ENCODE results near the gene C4orf54. TPM values are rescaled to one million over a fixed set of nuclear protein-coding genes. Genes with fewer than 3 reads are reported as not detected.

C4orf54 gene
- total RNA-seq, 2 donors from 2014 or later = 0.32 to 0.62 TPM

- DNase-seq (ENCODE audit: low spot score) = no peak
- Histone ChIP-seq H3K9me3 (no peaks in the 10 kb centered on the region), H3K36me3 (no peaks in the 10 kb centered on the region), H3K27me3 (replicated peaks; ENCODE audit: insufficient read depth) (no peaks in the 10 kb centered on the region), H3K4me3 (no peak overlapping the region), H3K4me1 (replicated peaks) (no peaks in the 10 kb centered on the region), H3K27ac (no peak overlapping the region)
- WGBS = 79% methylated on average over 15 of the region's 15 CpGs
- intact Hi-C loops (cut with DNase I) = loop anchor here (10.0 kb wide), 1 partner anchor 210 kb away; no protein-coding TSS in a partner anchor
- TF ChIP-seq POLR2A (IDR thresholded peaks at IDR 0.05) = no peak
- TF ChIP-seq, protein P1, sequence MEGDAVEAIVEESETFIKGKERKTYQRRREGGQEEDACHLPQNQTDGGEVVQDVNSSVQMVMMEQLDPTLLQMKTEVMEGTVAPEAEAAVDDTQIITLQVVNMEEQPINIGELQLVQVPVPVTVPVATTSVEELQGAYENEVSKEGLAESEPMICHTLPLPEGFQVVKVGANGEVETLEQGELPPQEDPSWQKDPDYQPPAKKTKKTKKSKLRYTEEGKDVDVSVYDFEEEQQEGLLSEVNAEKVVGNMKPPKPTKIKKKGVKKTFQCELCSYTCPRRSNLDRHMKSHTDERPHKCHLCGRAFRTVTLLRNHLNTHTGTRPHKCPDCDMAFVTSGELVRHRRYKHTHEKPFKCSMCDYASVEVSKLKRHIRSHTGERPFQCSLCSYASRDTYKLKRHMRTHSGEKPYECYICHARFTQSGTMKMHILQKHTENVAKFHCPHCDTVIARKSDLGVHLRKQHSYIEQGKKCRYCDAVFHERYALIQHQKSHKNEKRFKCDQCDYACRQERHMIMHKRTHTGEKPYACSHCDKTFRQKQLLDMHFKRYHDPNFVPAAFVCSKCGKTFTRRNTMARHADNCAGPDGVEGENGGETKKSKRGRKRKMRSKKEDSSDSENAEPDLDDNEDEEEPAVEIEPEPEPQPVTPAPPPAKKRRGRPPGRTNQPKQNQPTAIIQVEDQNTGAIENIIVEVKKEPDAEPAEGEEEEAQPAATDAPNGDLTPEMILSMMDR (IDR thresholded peaks at IDR 0.05) = no peak
- TF ChIP-seq POLR2AphosphoS5 (IDR thresholded peaks at IDR 0.05) = no peak
Measured at GRCh38 chr4:99654361-99654761, 3.3 kb downstream of the C4orf54 start.

DNA sequence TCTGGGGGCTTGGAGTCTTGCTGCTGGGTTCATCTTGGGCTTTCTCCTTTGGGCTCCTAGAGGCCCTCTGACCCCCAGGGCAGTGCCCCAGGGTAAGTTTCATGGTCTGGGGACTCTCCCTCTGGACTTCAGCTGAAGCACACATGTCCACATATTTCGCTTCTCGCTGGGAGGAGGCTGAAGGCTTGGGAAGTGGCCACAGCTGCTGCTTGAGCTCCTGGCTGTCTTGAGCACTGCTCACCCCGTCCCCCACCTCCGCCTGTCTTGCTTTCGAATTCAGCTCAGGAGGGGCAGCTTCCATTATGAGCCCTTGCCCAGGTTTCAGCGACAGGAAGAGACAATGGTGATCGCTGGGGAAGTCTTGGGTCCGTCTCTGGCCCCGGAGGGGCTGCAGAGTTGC lies 3.7 kb downstream of the C4orf54 start:
- Histone ChIP-seq H3K4me3 (no peak overlapping the region), H3K36me3 (no peaks in the 10 kb centered on the region), H3K27me3 (replicated peaks; ENCODE audit: insufficient read depth) (no peaks in the 10 kb centered on the region), H3K27ac (no peak overlapping the region), H3K9me3 (no peaks in the 10 kb centered on the region), H3K4me1 (replicated peaks) (no peaks in the 10 kb centered on the region)
- WGBS = 95% methylated on average over 9 of the region's 9 CpGs
- no peak for DNase-seq (ENCODE audit: low spot score)
- intact Hi-C loops (cut with DNase I) = loop anchor here (10.0 kb wide), 1 partner anchor 211 kb away; no protein-coding TSS in a partner anchor
- TF ChIP-seq POLR2A (IDR thresholded peaks at IDR 0.05) (no peak), POLR2AphosphoS5 (IDR thresholded peaks at IDR 0.05) (no peak)
- TF ChIP-seq, protein P1 (IDR thresholded peaks at IDR 0.05) = no peak

DNA sequence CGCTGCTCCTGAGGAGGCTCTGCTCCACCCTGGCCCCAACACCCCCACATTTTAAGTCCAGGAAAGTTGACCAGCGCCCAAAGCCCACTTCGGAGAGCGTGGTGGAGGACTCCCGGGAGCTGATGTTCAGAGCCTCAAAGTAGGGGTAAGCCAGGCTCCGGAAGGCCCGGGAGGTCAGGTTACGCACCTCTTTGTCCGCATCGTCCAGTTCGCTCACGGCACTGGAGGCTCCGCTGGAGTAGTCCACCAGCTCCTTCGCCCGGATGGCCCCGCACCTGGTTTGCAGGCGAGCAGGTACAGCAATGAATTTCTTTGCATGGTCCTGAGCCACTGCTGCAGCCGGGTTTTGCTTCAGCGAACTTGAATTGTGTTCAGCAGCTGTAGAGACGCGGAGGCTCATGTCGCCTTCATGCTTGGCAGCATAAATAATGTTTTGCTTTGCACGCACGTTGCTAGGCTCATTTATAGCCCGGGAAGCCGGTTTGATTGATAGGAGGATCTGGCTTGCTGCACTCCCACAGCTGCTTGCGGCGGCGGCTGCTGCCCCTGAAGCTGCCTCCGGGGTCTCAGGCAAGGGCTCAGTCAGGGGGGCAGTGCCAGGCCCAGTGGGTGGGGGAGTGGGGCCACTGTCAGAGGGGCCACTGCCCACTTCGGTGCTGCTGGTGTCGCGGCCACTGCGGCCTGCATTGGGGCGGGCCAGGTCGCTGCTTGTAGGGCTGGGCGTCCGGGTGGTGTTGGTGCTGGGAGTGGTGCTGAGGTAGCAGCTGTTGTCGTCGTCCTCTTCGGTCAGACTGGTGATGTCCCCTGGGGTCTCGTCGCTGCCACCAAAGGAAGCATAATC lies 4.8 kb downstream of the C4orf54 start:
- Histone ChIP-seq H3K9me3 (no peaks in the 10 kb centered on the region), H3K4me3 (no peak overlapping the region), H3K27me3 (replicated peaks; ENCODE audit: insufficient read depth) (no peaks in the 10 kb centered on the region), H3K4me1 (replicated peaks) (no peaks in the 10 kb centered on the region), H3K27ac (no peak overlapping the region), H3K36me3 (no peaks in the 10 kb centered on the region)
- TF ChIP-seq POLR2A (IDR thresholded peaks at IDR 0.05) (no peak), POLR2AphosphoS5 (IDR thresholded peaks at IDR 0.05) (no peak)
- TF ChIP-seq, protein P1 (IDR thresholded peaks at IDR 0.05) = no peak
- WGBS = 96% methylated on average over 43 of the region's 43 CpGs
- DNase-seq (ENCODE audit: low spot score) = no peak
- intact Hi-C loops (cut with DNase I) = loop anchor here (10.0 kb wide), 1 partner anchor 212 kb away; no protein-coding TSS in a partner anchor

DNA sequence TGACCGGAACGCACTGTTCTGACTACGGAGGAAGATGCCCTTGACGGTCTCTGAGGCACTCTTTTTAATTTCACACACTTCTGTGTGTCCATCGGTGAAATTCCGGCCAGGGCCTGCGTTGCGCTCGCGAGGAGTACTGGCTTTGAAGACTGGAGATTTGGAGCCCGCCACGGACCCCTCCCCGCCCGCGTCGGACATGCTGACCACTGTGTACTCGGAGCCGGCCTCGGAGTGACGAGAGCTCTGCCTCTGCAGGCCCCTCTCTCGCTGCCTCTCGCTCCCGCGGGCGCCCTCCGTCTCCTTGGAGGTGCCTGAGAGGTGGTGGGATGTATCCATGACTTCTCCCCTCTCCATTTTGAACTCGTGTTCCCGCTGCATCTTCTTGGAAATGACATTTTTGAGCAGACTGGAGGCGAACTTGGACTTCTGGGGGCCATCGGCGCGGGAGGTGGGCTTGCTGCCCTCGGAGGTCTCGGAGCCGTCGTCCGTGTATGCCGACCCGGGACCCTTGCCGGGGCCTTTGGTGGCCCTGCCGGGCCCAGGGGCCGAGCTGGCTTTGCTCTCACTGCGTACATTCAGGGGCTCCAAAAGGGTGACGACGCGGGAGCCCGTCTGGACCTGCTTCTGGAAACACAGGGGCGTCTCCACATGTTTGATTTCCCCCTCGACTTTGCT lies 5.7 kb downstream of the C4orf54 start:
- Histone ChIP-seq H3K4me3 (no peak overlapping the region), H3K27ac (no peak overlapping the region), H3K27me3 (replicated peaks; ENCODE audit: insufficient read depth) (no peaks in the 10 kb centered on the region), H3K36me3 (no peaks in the 10 kb centered on the region), H3K9me3 (no peaks in the 10 kb centered on the region), H3K4me1 (replicated peaks) (no peaks in the 10 kb centered on the region)
- TF ChIP-seq, protein P1 (IDR thresholded peaks at IDR 0.05) = no peak
- TF ChIP-seq POLR2A (IDR thresholded peaks at IDR 0.05) (no peak), POLR2AphosphoS5 (IDR thresholded peaks at IDR 0.05) (no peak)
- intact Hi-C loops (cut with DNase I) = loop anchor here (10.0 kb wide), 1 partner anchor 213 kb away; no protein-coding TSS in a partner anchor
- WGBS = 97% methylated on average over 49 of the region's 49 CpGs
- DNase-seq (ENCODE audit: low spot score) = no peak

All from prostate gland (tissue), 2 donors.